ENCODE data around the gene TRIAP1.

DNA sequence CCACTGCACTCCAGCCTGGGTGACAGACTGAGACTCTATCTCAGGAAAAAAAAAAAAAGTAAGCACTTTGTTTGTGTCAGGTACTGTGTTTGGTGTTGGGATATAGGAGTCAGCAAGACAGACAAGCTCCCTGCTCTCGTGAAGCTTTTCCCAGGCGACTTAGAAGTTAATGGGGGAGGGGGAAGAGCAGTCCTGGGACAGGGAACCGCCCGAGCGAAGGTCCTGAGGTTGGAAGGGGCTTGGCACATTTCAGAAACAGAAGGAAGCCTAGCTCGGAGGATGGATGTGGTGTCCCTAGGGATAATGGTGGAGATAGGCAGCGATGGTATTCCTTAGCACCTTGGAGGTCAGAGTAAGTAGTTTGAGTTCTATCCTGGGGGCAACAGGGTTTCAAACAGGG is 16.8 kb downstream of the TRIAP1 start:
- TF ChIP-seq, protein P1, sequence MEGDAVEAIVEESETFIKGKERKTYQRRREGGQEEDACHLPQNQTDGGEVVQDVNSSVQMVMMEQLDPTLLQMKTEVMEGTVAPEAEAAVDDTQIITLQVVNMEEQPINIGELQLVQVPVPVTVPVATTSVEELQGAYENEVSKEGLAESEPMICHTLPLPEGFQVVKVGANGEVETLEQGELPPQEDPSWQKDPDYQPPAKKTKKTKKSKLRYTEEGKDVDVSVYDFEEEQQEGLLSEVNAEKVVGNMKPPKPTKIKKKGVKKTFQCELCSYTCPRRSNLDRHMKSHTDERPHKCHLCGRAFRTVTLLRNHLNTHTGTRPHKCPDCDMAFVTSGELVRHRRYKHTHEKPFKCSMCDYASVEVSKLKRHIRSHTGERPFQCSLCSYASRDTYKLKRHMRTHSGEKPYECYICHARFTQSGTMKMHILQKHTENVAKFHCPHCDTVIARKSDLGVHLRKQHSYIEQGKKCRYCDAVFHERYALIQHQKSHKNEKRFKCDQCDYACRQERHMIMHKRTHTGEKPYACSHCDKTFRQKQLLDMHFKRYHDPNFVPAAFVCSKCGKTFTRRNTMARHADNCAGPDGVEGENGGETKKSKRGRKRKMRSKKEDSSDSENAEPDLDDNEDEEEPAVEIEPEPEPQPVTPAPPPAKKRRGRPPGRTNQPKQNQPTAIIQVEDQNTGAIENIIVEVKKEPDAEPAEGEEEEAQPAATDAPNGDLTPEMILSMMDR (IDR thresholded peaks at IDR 0.05), result no peak
- TF ChIP-seq, protein P2, sequence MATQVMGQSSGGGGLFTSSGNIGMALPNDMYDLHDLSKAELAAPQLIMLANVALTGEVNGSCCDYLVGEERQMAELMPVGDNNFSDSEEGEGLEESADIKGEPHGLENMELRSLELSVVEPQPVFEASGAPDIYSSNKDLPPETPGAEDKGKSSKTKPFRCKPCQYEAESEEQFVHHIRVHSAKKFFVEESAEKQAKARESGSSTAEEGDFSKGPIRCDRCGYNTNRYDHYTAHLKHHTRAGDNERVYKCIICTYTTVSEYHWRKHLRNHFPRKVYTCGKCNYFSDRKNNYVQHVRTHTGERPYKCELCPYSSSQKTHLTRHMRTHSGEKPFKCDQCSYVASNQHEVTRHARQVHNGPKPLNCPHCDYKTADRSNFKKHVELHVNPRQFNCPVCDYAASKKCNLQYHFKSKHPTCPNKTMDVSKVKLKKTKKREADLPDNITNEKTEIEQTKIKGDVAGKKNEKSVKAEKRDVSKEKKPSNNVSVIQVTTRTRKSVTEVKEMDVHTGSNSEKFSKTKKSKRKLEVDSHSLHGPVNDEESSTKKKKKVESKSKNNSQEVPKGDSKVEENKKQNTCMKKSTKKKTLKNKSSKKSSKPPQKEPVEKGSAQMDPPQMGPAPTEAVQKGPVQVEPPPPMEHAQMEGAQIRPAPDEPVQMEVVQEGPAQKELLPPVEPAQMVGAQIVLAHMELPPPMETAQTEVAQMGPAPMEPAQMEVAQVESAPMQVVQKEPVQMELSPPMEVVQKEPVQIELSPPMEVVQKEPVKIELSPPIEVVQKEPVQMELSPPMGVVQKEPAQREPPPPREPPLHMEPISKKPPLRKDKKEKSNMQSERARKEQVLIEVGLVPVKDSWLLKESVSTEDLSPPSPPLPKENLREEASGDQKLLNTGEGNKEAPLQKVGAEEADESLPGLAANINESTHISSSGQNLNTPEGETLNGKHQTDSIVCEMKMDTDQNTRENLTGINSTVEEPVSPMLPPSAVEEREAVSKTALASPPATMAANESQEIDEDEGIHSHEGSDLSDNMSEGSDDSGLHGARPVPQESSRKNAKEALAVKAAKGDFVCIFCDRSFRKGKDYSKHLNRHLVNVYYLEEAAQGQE (IDR thresholded peaks at IDR 0.05; ENCODE audit: insufficient read depth in 1 of 2, low read depth in 2 of 2, low read length in 1 of 2), result no peak
- TF ChIP-seq POLR2AphosphoS5 (IDR thresholded peaks at IDR 0.05; ENCODE audit: low read depth, low read length), result no peak
- no peak for TF ChIP-seq SIN3A (IDR thresholded peaks at IDR 0.05; ENCODE audit: borderline replicate concordance, insufficient read depth, low read depth, low read length)
- no peak for TF ChIP-seq TCF7L2 (IDR thresholded peaks at IDR 0.05; ENCODE audit: low read depth, low read length)

All from Panc1 (cell line).